Putamen (tissue), 1 donor: Measurements from ENCODE around the gene UBE2D2.
"Not testable (repeated sequence)": the region's sequence is repeated elsewhere in the genome, so short reads cannot be mapped to it uniquely, and the experiment has no call there.

ENCODE experiments used
- DNase-seq: peaks from one replicate; pipeline ENCODE4 v3.0.0-alpha.2; 2016; ENCODE audit warnings: low spot score

UBE2D2 gene

GRCh38 chr5:139584137-139584536 is 23.0 kb downstream of the UBE2D2 start:
- DNase-seq, result no peak

- DNase-seq, result not testable (repeated sequence)
Measured at GRCh38 chr5:139588116-139588515, 27.0 kb downstream of the UBE2D2 start.

- DNase-seq, result no peak
Measured at GRCh38 chr5:139588962-139589361, 27.8 kb downstream of the UBE2D2 start.

- no peak for DNase-seq
Measured at GRCh38 chr5:139592289-139592688, 31.1 kb downstream of the UBE2D2 start.

GRCh38 chr5:139593076-139593475 is 31.9 kb downstream of the UBE2D2 start:
- DNase-seq, result not testable (repeated sequence)

- no peak for DNase-seq
Measured at GRCh38 chr5:139593716-139594319, 32.7 kb downstream of the UBE2D2 start.

GRCh38 chr5:139597134-139597533 is 36.0 kb downstream of the UBE2D2 start:
- no peak for DNase-seq

- not testable (repeated sequence) for DNase-seq
Measured at GRCh38 chr5:139598601-139598965, 37.4 kb downstream of the UBE2D2 start.

- no peak for DNase-seq
Measured at GRCh38 chr5:139600336-139600949, 39.3 kb downstream of the UBE2D2 start.

- DNase-seq, result no peak
Measured at GRCh38 chr5:139601429-139601828, 40.3 kb downstream of the UBE2D2 start.

GRCh38 chr5:139601948-139602347 is 40.8 kb downstream of the UBE2D2 start:
- not testable (repeated sequence) for DNase-seq

GRCh38 chr5:139605887-139606286 is 44.7 kb downstream of the UBE2D2 start:
- DNase-seq, result no peak

- no peak for DNase-seq
Measured at GRCh38 chr5:139611703-139612584, 50.8 kb downstream of the UBE2D2 start.

- no peak for DNase-seq
Measured at GRCh38 chr5:139619861-139620260, 58.7 kb downstream of the UBE2D2 start.

GRCh38 chr5:139625398-139625797 is 64.3 kb downstream of the UBE2D2 start:
- DNase-seq, result not testable (repeated sequence)

- DNase-seq, result no peak
Measured at GRCh38 chr5:139630855-139631254, 69.7 kb downstream of the UBE2D2 start.

GRCh38 chr5:139631520-139632165 is 70.5 kb downstream of the UBE2D2 start:
- no peak for DNase-seq

GRCh38 chr5:139633295-139634027 is 72.3 kb downstream of the UBE2D2 start:
- peak; percentile 74 for DNase-seq

GRCh38 chr5:139634028-139634325 is 72.8 kb downstream of the UBE2D2 start:
- no peak for DNase-seq

- DNase-seq, result no peak
Measured at GRCh38 chr5:139634541-139634940, 73.4 kb downstream of the UBE2D2 start.

- DNase-seq, result no peak
Measured at GRCh38 chr5:139635191-139635590, 74.1 kb downstream of the UBE2D2 start.

- peak; percentile 64 for DNase-seq
Measured at GRCh38 chr5:139635606-139636206, 74.6 kb downstream of the UBE2D2 start.
